NCI-H2196 (cell line): ENCODE data around the gene KRT86.
A peak's percentile ranks its signal among the peaks of the same experiment; 100 is the strongest.
"Not testable (repeated sequence)": the region's sequence is repeated elsewhere in the genome, so short reads cannot be mapped to it uniquely, and the experiment has no call there.

Experiments used
- DNase-seq: peaks from one replicate; lab custom pipeline; 2025; ENCODE audit not compliant: unreplicated experiment; lab: John Stamatoyannopoulos, UW

KRT86 gene

GRCh38 chr12:52267266-52267665, 7.2 kb upstream of the KRT86 start:
- no peak for DNase-seq

GRCh38 chr12:52267699-52268098, 6.7 kb upstream of the KRT86 start:
- no peak for DNase-seq

GRCh38 chr12:52268212-52268611, 6.2 kb upstream of the KRT86 start:
- no peak for DNase-seq

DNA sequence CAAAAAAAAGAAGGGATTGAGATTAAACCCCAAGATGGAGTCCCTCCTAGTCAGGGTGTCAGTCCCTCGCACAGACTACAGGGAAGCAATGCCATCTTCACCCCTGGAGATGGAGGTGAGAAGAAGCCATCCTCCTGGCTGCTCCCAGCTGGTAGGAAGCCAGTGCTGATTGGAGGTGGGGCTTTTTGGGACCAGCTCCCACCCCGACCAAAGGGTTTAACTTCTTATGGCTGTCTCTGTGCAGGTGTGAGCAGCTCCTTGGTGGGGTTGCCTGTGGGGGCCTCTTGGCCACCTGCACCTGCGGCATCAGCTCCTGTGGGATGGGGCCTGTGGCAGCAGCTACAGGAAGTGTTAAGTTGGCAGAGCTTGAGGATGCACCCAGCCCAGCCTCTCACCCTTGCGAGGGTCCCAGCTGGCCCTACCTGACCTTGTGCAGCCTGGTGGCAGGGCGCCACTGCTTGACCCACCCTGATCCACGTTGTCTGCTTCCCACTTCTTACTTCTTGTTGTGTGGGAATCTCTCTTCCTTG, 3.8 kb upstream of the KRT86 start:
- DNase-seq = no peak

DNA sequence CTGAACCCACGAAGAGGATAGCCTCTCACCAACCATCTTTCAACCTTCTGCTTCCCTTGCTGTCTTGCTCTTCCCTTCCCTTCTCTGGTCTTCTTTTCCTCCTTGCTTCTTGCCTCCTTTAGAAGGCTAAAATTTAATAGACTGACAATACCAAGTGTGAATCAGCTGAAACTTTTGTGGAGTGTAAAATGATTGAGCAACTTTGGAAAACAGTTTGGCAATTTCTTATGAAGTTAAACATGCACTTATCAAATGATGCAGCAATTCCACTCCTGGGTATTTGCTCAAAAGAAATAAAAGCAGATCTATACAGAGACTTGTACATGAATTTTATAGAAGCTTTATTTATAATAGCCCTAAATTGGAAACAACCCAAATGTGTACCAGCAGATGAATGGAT, 3.3 kb upstream of the KRT86 start:
- DNase-seq = no peak

DNA sequence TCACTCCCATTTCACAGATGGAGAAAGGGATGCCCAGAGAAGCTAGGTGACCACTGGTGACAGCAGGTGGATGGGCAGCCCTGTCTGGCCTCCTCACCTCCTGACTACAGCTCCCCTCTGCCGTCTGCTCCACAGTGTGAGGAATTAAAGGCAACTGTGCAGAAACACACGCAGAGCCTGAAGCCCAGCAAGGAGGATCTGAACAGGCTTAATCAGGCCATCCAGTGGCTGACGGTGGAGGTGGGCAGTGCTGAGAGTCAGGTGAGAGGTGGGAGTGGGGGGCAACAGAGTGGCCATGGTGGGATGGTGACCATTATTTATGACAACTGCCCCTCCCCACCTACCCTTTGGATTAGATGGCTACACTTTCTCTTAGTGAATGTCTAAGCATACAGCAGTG, 1.2 kb downstream of the KRT86 start:
- DNase-seq = no peak

DNA sequence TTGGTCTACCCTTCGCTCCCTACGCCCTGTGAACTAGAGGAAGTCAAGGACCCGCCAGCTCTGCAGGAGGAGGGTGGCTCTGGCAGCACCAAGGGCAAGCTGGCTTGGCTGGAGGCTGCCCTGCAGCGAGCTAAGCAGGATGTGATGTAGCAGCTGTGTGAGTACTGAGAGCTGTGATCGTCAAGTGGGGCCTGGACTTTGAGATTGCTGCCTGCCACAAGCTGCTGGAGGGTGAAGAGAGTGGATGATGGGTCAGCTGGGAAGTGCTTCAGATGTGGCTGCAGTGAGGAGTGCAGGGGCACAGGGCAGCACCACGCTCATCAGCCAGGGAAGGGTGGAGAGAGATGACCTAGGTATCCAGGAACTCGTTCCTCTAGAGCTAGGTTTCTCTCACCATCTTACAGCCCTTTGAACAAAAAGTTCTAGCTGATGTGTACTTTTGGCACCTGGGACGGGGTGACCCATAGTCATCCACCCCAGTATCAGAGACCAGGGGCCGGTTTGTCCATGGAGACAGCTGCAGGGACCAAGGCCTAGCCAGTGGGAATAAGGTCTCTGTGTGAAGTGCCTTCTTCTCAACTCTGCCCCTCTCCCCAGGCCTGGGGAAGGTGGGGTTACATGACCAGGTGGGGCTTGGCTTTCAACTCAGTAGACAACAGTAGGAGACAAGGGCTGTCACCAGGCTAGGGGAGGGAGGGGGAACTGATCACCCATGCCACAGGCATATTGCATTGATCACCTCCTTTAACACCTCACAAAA, 3.2 kb downstream of the KRT86 start:
- DNase-seq = peak; percentile 40

DNA sequence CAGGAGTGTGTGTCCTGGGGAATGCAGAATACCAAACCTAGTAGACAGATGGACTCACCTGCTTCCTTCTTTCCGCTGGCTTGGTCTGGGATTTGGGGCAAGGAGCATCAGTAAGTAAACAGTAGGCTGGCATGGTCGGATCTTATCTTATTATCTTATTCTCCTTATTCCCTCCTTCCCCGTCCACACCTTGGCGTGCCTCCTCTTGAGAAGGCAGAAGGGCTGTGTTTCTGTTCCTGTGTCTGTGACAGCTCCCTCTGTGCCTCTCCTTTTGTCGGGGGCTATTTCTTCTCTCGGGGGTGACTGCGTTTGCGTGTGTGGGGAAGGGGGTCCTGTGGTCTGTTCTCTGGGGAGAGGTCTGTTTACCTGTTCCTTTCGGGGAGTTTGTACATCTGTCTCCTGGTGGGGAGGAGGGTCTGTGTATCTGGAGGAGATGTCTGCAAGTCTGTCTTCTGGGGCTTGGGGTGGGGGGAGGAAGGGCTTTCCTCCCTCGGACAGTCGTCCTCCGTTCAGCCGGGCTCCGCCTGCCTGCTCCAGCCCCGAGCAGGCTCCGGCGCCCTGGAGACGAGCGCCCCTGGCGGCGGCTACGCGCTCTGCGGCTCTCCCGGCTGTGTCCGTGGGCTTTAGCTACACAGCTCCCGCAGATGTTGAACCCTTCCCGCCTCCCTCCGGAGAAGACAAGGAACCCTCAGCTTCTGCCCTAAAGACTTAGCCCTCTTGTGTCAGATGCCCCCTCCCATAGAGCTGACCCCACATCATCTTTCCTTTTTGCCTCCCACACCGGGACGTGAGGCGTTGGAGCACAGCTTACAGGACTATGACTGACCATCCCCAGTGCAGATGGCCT, 4.4 kb downstream of the KRT86 start:
- DNase-seq = peak; percentile 83

GRCh38 chr12:52279422-52280318, 5.2 kb downstream of the KRT86 start:
- DNase-seq = no peak

GRCh38 chr12:52280319-52280795, 5.9 kb downstream of the KRT86 start:
- peak; percentile 75 for DNase-seq

- DNase-seq = peak; percentile 42
These were observed 6.5 kb downstream of the KRT86 start for GRCh38 chr12:52280796-52281560.

- DNase-seq = no peak
These were observed 10.2 kb downstream of the KRT86 start for GRCh38 chr12:52284562-52285171.

- DNase-seq = no peak
These were observed 10.8 kb downstream of the KRT86 start for GRCh38 chr12:52285172-52285745.

GRCh38 chr12:52285851-52286530, 11.5 kb downstream of the KRT86 start:
- no peak for DNase-seq

- DNase-seq = not testable (repeated sequence)
These were observed 12.7 kb downstream of the KRT86 start for GRCh38 chr12:52286857-52287785.

- DNase-seq = not testable (repeated sequence)
These were observed 13.7 kb downstream of the KRT86 start for GRCh38 chr12:52287816-52288805.
